IPS-NIHi11 (cell line): ENCODE results near the gene ANO3.

Source experiments
- DNase-seq: peaks from one replicate; pipeline ENCODE4 v3.0.0; 2012; ENCODE audit warnings: mixed read lengths, low spot score

ANO3 gene

GRCh38 chr11:26359055-26359454 is 27.1 kb downstream of the ANO3 start:
- DNase-seq, result no peak

- DNase-seq, result no peak
These were observed 33.4 kb downstream of the ANO3 start for GRCh38 chr11:26365284-26365683.

- DNase-seq, result no peak
These were observed 45.7 kb downstream of the ANO3 start for GRCh38 chr11:26377619-26378018.

GRCh38 chr11:26399336-26399735 is 67.4 kb downstream of the ANO3 start:
- DNase-seq, result no peak

- DNase-seq, result no peak
These were observed 78.9 kb downstream of the ANO3 start for GRCh38 chr11:26410706-26411366.

GRCh38 chr11:26412955-26413354 is 81.0 kb downstream of the ANO3 start:
- no peak for DNase-seq

GRCh38 chr11:26418386-26418912 is 86.5 kb downstream of the ANO3 start:
- no peak for DNase-seq

- DNase-seq, result no peak
These were observed 88.4 kb downstream of the ANO3 start for GRCh38 chr11:26420331-26420730.

- no peak for DNase-seq
These were observed 92.3 kb downstream of the ANO3 start for GRCh38 chr11:26424255-26424654.

GRCh38 chr11:26439854-26440253 is 107.9 kb downstream of the ANO3 start:
- no peak for DNase-seq

- no peak for DNase-seq
These were observed 110.2 kb downstream of the ANO3 start for GRCh38 chr11:26442131-26442530.

GRCh38 chr11:26443617-26444016 is 111.7 kb downstream of the ANO3 start:
- no peak for DNase-seq

GRCh38 chr11:26457636-26458035 is 125.7 kb downstream of the ANO3 start:
- no peak for DNase-seq

- no peak for DNase-seq
These were observed 133.3 kb downstream of the ANO3 start for GRCh38 chr11:26465274-26465673.

GRCh38 chr11:26467506-26467905 is 135.6 kb downstream of the ANO3 start:
- DNase-seq, result no peak

- no peak for DNase-seq
These were observed 139.1 kb downstream of the ANO3 start for GRCh38 chr11:26470992-26471391.

GRCh38 chr11:26473216-26474194 is 141.6 kb downstream of the ANO3 start:
- no peak for DNase-seq

GRCh38 chr11:26474401-26474800 is 142.5 kb downstream of the ANO3 start:
- DNase-seq, result no peak

- DNase-seq, result no peak
These were observed 145.5 kb downstream of the ANO3 start for GRCh38 chr11:26477396-26477795.

GRCh38 chr11:26478710-26479109 is 146.8 kb downstream of the ANO3 start:
- DNase-seq, result no peak

- no peak for DNase-seq
These were observed 148.1 kb downstream of the ANO3 start for GRCh38 chr11:26480041-26480440.

- no peak for DNase-seq
These were observed 151.2 kb downstream of the ANO3 start for GRCh38 chr11:26483108-26483507.

- no peak for DNase-seq
These were observed 158.6 kb downstream of the ANO3 start for GRCh38 chr11:26490546-26490945.
